ENCODE data around the gene SLC8A1. TPM values are rescaled to one million over a fixed set of nuclear protein-coding genes. Genes with fewer than 3 reads are reported as not detected.

The SLC8A1 gene
- total RNA-seq, 1 experiment from 2014 or later = 1.7 TPM

DNA sequence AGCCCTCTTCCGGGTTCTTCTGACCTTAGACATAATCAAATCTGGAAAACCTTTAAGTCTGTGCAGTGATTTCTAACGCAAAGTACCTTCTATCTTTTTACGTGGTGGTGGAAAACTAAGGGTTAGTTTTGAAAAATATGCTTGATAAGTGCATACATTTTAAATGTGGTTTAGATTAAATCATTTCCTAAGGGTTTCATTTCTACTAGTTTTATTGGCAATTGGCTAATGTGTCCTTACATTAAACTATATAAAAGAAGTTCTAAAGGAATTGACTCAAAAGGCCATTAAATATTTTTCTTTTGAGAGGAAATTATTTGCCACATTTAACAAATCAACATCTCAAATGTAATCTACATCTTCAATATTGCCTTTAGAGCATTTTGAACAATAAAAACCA is 404.5 kb downstream of the SLC8A1 start:
- Histone ChIP-seq H3K4me2 (ENCODE audit: insufficient read depth, insufficient read length, low read length) (no peak overlapping the region), H3K23me2 (ENCODE audit: insufficient read length, low read depth, low read length, poor library complexity, severe bottlenecking) (no peaks in the 10 kb centered on the region), H4K91ac (ENCODE audit: insufficient read length, low read depth, low read length) (no peak overlapping the region), H3K79me1 (ENCODE audit: insufficient read depth, low read depth, low read length, poor library complexity, severe bottlenecking) (no peaks in the 10 kb centered on the region), H3K14ac (ENCODE audit: insufficient read depth, low read length) (no peak overlapping the region), H3K23ac (ENCODE audit: insufficient read length, low read depth, low read length) (no peak overlapping the region), H3K9ac (ENCODE audit: extremely low read depth, insufficient read length, low read length) (no peak overlapping the region), H3K79me2 (ENCODE audit: insufficient read depth, low read length) (no peaks in the 10 kb centered on the region), H2AFZ (ENCODE audit: low read length) (no peak overlapping the region), H4K20me1 (ENCODE audit: control insufficient read depth, insufficient read depth, insufficient read length) (no peaks in the 10 kb centered on the region), H4K5ac (ENCODE audit: insufficient read length, low read depth, low read length) (no peak overlapping the region), H3K18ac (ENCODE audit: insufficient read length, low read depth, low read length) (no peak overlapping the region), H3T11ph (ENCODE audit: low read length) (no peak overlapping the region), H2BK15ac (ENCODE audit: low read depth, low read length) (no peak overlapping the region), H2BK5ac (ENCODE audit: insufficient read length, low read length) (no peak overlapping the region), H3K56ac (ENCODE audit: insufficient read length, low read depth, low read length) (no peak overlapping the region), H2BK20ac (ENCODE audit: low read depth, low read length, poor library complexity, severe bottlenecking) (no peak overlapping the region), H3K9me3 (ENCODE audit: control insufficient read depth, low read depth, low read length) (no peaks in the 10 kb centered on the region), H2BK12ac (ENCODE audit: insufficient read length, low read depth, low read length) (no peak overlapping the region), H2AK5ac (ENCODE audit: insufficient read length, low read length) (no peak overlapping the region), H3K4ac (ENCODE audit: low read depth, low read length) (no peak overlapping the region), H4K8ac (replicated peaks; ENCODE audit: insufficient read length, low read depth, low read length) (no peak overlapping the region), H3K4me1 (ENCODE audit: insufficient read depth, low read length) (no peaks in the 10 kb centered on the region; the same call in 1 of the 2 replicates), H2BK120ac (ENCODE audit: low read depth, low read length, poor library complexity, severe bottlenecking) (no peak overlapping the region), H3K27ac (ENCODE audit: insufficient read length, low read depth, low read length) (no peak overlapping the region), H3K27me3 (ENCODE audit: insufficient read depth, low read length) (no peaks in the 10 kb centered on the region)
- TF ChIP-seq, protein P1, sequence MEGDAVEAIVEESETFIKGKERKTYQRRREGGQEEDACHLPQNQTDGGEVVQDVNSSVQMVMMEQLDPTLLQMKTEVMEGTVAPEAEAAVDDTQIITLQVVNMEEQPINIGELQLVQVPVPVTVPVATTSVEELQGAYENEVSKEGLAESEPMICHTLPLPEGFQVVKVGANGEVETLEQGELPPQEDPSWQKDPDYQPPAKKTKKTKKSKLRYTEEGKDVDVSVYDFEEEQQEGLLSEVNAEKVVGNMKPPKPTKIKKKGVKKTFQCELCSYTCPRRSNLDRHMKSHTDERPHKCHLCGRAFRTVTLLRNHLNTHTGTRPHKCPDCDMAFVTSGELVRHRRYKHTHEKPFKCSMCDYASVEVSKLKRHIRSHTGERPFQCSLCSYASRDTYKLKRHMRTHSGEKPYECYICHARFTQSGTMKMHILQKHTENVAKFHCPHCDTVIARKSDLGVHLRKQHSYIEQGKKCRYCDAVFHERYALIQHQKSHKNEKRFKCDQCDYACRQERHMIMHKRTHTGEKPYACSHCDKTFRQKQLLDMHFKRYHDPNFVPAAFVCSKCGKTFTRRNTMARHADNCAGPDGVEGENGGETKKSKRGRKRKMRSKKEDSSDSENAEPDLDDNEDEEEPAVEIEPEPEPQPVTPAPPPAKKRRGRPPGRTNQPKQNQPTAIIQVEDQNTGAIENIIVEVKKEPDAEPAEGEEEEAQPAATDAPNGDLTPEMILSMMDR (conservative IDR thresholded peaks at IDR 0.05) = no peak
- DNase-seq = no peak
- Mint-ChIP-seq H3K9me3 (no peaks in the 10 kb centered on the region), H3K27ac (no peak overlapping the region), H3K4me3 (no peak overlapping the region), H3K4me1 (no peaks in the 10 kb centered on the region), H3K36me3 (ENCODE audit: insufficient read depth in 1 of 3, low read depth in 3 of 3) (no peaks in the 10 kb centered on the region), H3K27me3 (ENCODE audit: low read depth) (no peaks in the 10 kb centered on the region; the same call in none of the 2 replicates)
- WGBS (ENCODE audit: extremely low coverage, insufficient read length, low lambda C conversion rate) = no CpG with 5 or more reads among the region's 3 CpGs

Data from H9 (cell line).